Breast epithelium (tissue), 4 donors: ENCODE data around the gene CCDC7. TPM values are rescaled to one million over a fixed set of nuclear protein-coding genes. Genes with fewer than 3 reads are reported as not detected.
A peak's percentile ranks its signal among the peaks of the same experiment; 100 is the strongest.

Experiments
- DNase-seq, 2 donors: peaks; one replicate each; pipeline ENCODE4 v3.0.0-alpha.2; 2019; ENCODE audit warnings: low spot score in 2 of 2
- H3K27ac ChIP-seq, 2 donors: fragments of 200-600 bp; sonication (generic) in 1 of 2; one replicate each; pipeline ENCODE4 v1.5.1; 2016 to 2019; ENCODE audit warnings: mild to moderate bottlenecking in 1 of 2
- H3K27me3 ChIP-seq, 2 donors: fragments of 200-600 bp; sonication (generic) in 1 of 2; one replicate each; pipeline versions ENCODE4 v1.5.1 to v1.6.0; 2017 to 2019; ENCODE audit warnings: control low read depth in 1 of 2, mild to moderate bottlenecking in 1 of 2
- H3K36me3 ChIP-seq: fragments of 200-600 bp; one replicate; pipeline ENCODE4 v1.5.1; 2019
- H3K4me1 ChIP-seq, 2 donors: fragments of 200-600 bp; sonication (generic); one replicate each; pipeline ENCODE4 v1.5.1; 2016 to 2019; ENCODE audit warnings: control low read depth in 1 of 2
- H3K4me3 ChIP-seq, 3 donors: fragments of 200-600 bp; sonication (generic); 1 replicate in 2 of 3; 2 replicates in 1 of 3; pipeline ENCODE4 v1.5.1; 2016 to 2019; ENCODE audit warnings: mild to moderate bottlenecking in 3 of 3, moderate library complexity in 2 of 3
- H3K9me3 ChIP-seq, 2 donors: fragments of 200-600 bp; sonication (generic) in 1 of 2; one replicate each; pipeline ENCODE4 v1.5.1; 2016 to 2019; ENCODE audit warnings: control low read depth in 1 of 2
- POLR2A ChIP-seq: fragments of 450-650 bp; IDR thresholded peaks from one replicate; pipeline ENCODE4 v1.6.1; 2016; ENCODE audit warnings: antibody characterized with exemption, mild to moderate bottlenecking, moderate library complexity
- POLR2AphosphoS5 ChIP-seq, 3 donors: sonication (generic); formaldehyde crosslinking; IDR thresholded peaks; one replicate each; pipeline ENCODE4 v1.6.1; 2017; ENCODE audit warnings: antibody characterized with exemption in 3 of 3
- intact Hi-C: fragments of 100-400 bp; cut with DNase I; formaldehyde crosslinking; loops from one replicate; pipeline ENCODE4 v1.15.1; 2023; ENCODE audit warnings: low total_unique reads
- total RNA-seq, 3 donors: library from RNA; depleted of rRNA; stranded (reverse); fragments of >200 nt; gene quantifications; one replicate each; pipeline ENCODE4 v1.1.0, GENCODE V29; 2016
- TF ChIP-seq, protein P1 (sequence below), 3 donors: fragments of 450-650 bp; IDR thresholded peaks; one replicate each; pipeline ENCODE4 v1.5.1; 2016 to 2017; ENCODE audit warnings: antibody characterized with exemption in 3 of 3, mild to moderate bottlenecking in 3 of 3, moderate library complexity in 3 of 3

CCDC7 gene
- total RNA-seq, 3 donors from 2014 or later = 16.3 to 46.7 (median 34.7) TPM

DNA sequence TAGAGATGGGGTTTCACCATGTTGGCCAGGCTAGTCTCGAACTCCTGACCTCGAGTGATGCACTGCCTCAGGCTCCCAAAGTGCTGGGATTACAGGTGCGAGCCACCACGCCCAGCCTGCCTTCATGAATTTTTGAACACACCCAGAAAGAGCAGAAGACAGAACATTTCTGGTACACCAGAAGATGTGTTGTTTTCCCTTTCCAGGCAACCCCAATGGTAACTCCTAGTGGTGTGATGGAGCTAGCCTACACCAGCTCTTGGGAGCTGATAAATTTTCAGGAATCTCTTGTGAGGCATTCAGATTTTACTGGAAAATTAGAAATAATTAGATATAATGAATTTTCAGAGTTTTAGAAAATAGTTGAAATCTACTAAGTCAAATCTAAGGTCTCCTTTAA is 904 bp upstream of the CCDC7 start:
- DNase-seq = no peak
- no peaks in the 10 kb centered on the region for H3K4me1 ChIP-seq
- H3K27me3 ChIP-seq = no peaks in the 10 kb centered on the region
- intact Hi-C loops = no loop called here
- no peaks in the 10 kb centered on the region for H3K9me3 ChIP-seq
- no peaks in the 10 kb centered on the region for H3K36me3 ChIP-seq
- peak overlapping the region in 2 of 3 donors; percentile 78 to 79 for H3K4me3 ChIP-seq
- TF ChIP-seq POLR2AphosphoS5 (IDR thresholded peaks at IDR 0.05) (no peak), POLR2A (no peak)
- TF ChIP-seq, protein P1, sequence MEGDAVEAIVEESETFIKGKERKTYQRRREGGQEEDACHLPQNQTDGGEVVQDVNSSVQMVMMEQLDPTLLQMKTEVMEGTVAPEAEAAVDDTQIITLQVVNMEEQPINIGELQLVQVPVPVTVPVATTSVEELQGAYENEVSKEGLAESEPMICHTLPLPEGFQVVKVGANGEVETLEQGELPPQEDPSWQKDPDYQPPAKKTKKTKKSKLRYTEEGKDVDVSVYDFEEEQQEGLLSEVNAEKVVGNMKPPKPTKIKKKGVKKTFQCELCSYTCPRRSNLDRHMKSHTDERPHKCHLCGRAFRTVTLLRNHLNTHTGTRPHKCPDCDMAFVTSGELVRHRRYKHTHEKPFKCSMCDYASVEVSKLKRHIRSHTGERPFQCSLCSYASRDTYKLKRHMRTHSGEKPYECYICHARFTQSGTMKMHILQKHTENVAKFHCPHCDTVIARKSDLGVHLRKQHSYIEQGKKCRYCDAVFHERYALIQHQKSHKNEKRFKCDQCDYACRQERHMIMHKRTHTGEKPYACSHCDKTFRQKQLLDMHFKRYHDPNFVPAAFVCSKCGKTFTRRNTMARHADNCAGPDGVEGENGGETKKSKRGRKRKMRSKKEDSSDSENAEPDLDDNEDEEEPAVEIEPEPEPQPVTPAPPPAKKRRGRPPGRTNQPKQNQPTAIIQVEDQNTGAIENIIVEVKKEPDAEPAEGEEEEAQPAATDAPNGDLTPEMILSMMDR (IDR thresholded peaks at IDR 0.05) = no peak
- no peak overlapping the region for H3K27ac ChIP-seq

DNA sequence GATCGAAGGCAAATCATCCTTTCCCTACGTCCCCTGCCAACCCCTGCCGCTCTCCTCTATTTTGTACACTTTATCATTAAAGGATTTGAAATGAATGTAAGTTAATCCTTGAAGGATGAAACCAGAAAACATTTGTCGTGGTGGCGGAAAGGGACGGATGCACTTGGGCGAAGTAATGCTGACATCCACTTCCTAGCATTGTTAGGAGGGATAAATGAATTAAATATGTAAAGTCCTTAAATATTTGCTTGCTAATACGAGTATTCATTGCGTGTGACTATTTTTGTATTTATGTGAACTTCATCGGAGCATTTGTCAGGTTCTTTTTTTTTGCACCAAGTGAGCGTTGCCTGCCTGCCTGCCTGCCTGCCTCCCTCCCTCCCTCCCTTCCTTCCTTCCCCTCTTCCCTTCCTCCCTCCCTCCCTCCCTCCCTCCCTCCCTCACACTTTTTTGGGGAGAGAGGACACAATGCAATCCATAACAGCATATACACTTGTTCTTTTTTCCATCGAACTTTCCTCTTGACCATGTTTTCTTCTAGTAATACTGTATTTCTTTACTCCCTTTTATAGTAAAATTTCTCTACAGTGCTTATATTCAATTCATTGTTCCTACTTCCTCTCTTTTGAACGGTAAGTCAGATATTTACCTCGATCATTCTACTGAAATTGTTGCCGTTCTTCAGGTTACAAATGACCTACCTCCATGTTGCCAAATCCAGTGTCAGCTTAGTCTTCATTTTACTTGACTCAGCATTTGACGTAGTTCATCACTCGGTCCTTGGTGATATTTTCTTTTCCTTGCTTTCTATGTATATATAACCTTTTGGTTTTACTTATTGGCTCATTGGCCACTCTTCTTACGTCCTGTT is 831 bp downstream of the CCDC7 start:
- Histone ChIP-seq H3K4me1 (no peaks in the 10 kb centered on the region), H3K36me3 (no peaks in the 10 kb centered on the region), H3K9me3 (no peaks in the 10 kb centered on the region), H3K27ac (peak overlapping the region; percentile 94 to 95), H3K27me3 (no peaks in the 10 kb centered on the region), H3K4me3 (peak overlapping the region; percentile 69 to 79 (median 78))
- TF ChIP-seq, protein P1 (IDR thresholded peaks at IDR 0.05) = no peak
- TF ChIP-seq POLR2AphosphoS5 (IDR thresholded peaks at IDR 0.05) (peak in 1 of 3 donors; percentile 7), POLR2A (no peak)
- intact Hi-C loops = no loop called here
- DNase-seq = no peak

DNA sequence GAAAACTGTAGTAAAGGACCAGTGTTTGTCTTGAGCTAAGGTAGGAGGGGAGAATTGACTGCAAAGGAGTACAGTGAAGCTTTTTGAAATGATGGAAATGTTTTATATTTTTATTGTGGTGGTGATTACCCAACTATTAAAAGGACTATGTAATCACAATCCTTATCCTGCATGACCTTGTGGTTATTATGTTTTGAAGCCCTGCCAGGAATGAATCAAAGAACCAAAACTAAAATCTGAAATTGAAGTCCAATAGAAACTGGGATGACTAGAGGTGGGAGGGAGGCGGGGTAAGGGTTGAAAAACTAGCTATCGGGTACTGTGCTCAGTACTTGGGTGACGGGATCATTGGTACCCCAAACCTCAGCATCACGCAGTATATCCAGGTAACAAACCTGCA is 8.2 kb downstream of the CCDC7 start:
- H3K4me3 ChIP-seq = no peak overlapping the region
- H3K9me3 ChIP-seq = no peaks in the 10 kb centered on the region
- TF ChIP-seq POLR2AphosphoS5 (IDR thresholded peaks at IDR 0.05) (no peak), POLR2A (no peak)
- TF ChIP-seq, protein P1 (IDR thresholded peaks at IDR 0.05) = no peak
- H3K4me1 ChIP-seq = no peaks in the 10 kb centered on the region
- no peaks in the 10 kb centered on the region for H3K27me3 ChIP-seq
- no peak overlapping the region for H3K27ac ChIP-seq
- DNase-seq = no peak
- intact Hi-C loops = loop anchor here (5.0 kb wide), 1 partner anchor 102 kb away; no protein-coding TSS in a partner anchor
- H3K36me3 ChIP-seq = no peaks in the 10 kb centered on the region

DNA sequence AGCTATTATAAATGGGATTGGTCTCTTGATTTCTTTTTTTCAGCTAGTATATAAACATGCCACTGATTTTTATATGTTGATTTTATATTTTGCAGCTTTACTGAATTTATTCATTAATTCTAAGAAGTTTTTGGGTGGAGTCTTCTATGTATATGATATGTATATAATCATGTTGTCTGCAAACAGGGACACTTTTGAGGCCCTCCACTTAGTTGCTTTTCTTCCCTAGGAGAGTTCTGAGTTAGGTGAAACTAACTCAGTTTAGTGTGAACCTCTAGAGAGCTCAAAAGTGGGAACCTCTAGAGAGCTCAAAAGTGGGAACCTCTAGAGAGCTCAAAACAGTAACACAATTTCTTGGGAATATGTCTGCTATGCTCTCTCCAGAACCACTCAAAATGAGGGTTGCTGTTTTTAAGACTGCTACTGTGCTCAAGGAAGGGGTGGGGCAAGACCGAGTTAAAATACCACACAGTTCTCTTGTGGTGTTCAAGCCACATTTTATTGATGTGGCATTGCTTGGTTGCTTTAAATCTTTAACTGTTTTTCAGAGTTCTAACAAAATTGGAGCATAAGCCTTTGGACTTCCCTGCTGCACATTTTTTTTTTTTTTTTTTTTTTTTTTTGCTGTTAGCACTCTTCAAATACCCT is 13.2 kb downstream of the CCDC7 start:
- H3K27ac ChIP-seq = no peak overlapping the region
- no peak for DNase-seq
- no peaks in the 10 kb centered on the region for H3K9me3 ChIP-seq
- intact Hi-C loops = no loop called here
- H3K27me3 ChIP-seq = no peaks in the 10 kb centered on the region
- H3K4me1 ChIP-seq = no peaks in the 10 kb centered on the region
- no peak overlapping the region for H3K4me3 ChIP-seq
- no peaks in the 10 kb centered on the region for H3K36me3 ChIP-seq
- TF ChIP-seq POLR2AphosphoS5 (IDR thresholded peaks at IDR 0.05) (no peak), POLR2A (no peak)

DNA sequence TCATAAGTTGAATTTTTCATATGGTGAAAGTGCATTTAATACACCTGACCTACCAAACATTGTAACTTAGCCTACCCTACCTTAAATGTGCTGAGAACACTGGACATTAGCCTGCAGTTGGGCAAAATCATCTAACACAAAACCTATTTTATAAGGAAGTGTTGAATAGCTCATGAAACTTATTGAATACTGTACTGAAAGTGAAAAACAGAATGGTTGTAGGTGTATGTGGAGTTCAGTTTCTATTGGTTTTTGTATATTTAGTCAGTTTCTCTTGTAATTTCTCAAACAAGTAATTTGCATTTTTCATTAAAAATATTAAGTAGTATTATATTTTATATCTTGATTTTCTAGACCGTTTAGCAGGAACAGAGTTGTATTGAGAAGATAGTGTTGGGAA is 15.3 kb downstream of the CCDC7 start:
- Histone ChIP-seq H3K4me1 (no peaks in the 10 kb centered on the region), H3K4me3 (no peak overlapping the region), H3K9me3 (no peaks in the 10 kb centered on the region), H3K27ac (no peak overlapping the region), H3K27me3 (no peaks in the 10 kb centered on the region), H3K36me3 (no peaks in the 10 kb centered on the region)
- TF ChIP-seq, protein P1 (IDR thresholded peaks at IDR 0.05) = no peak
- TF ChIP-seq POLR2AphosphoS5 (IDR thresholded peaks at IDR 0.05) (no peak), POLR2A (no peak)
- intact Hi-C loops = no loop called here
- no peak for DNase-seq
